H1 (cell line): ENCODE data around the gene PAX5. TPM values are rescaled to one million over a fixed set of nuclear protein-coding genes. Genes with fewer than 3 reads are reported as not detected.

Experiments
- CTCF ChIA-PET: fragments of 300-600 bp; sonication (Branson Sonifier 250); formaldehyde crosslinking; loops from one replicate; lab custom pipeline; 2021; ENCODE audit not compliant: partially characterized antibody; lab: Charles Lee
- POLR2A ChIA-PET: fragments of 300-600 bp; sonication (Branson Sonifier 250); formaldehyde crosslinking; loops from one replicate; lab custom pipeline; 2021; ENCODE audit warnings: inconsistent platforms; ENCODE audit not compliant: partially characterized antibody; lab: Charles Lee
- DNase-seq, 2 experiments: peaks; one replicate each; pipeline versions ENCODE4 v3.0.0 to v3.0.0-alpha.2; 2010 to 2022; ENCODE audit warnings: low spot score in 2 of 2, low read depth in 1 of 2, mixed read lengths in 1 of 2
- FAIRE-seq: peaks from 2 replicates; lab custom pipeline; 2011; peaks lifted over from hg19 to GRCh38; lab: Jason Lieb, UNC
- H2AFZ ChIP-seq: 2 replicates; pipeline ENCODE4 v1.8.1; 2012; ENCODE audit warnings: low read length, inconsistent platforms
- H2AK5ac ChIP-seq: 2 replicates; pipeline ENCODE4 v1.6.1; 2013; ENCODE audit warnings: low read depth, low read length
- H2BK120ac ChIP-seq: replicated peaks from 2 replicates; pipeline ENCODE3; 2013; ENCODE audit warnings: low read depth, low read length, inconsistent platforms
- H2BK12ac ChIP-seq: 2 replicates; pipeline ENCODE4 v1.6.1; 2013; ENCODE audit warnings: low read depth, low read length
- H2BK15ac ChIP-seq: 2 replicates; pipeline ENCODE4 v1.6.1; 2013; ENCODE audit warnings: low read length
- H2BK20ac ChIP-seq: 2 replicates; pipeline ENCODE4 v1.6.1; 2013; ENCODE audit warnings: low read length
- H2BK5ac ChIP-seq: 2 replicates; pipeline ENCODE4 v1.6.1; 2013; ENCODE audit warnings: low read depth, low read length
- H3K14ac ChIP-seq: 2 replicates; pipeline ENCODE4 v1.6.1; 2013; ENCODE audit warnings: inconsistent platforms; ENCODE audit not compliant: insufficient read length
- H3K18ac ChIP-seq: 2 replicates; pipeline ENCODE4 v1.6.1; 2013; ENCODE audit warnings: low read length; ENCODE audit errors: extremely low read depth
- H3K23ac ChIP-seq: 2 replicates; pipeline ENCODE4 v1.6.1; 2013; ENCODE audit warnings: inconsistent platforms; ENCODE audit not compliant: insufficient read length
- H3K23me2 ChIP-seq: 2 replicates; pipeline ENCODE4 v1.6.1; 2013; ENCODE audit warnings: low read depth, low read length
- H3K27ac ChIP-seq: 2 replicates; pipeline ENCODE4 v1.6.1; 2011; ENCODE audit warnings: low read depth, low read length, inconsistent platforms
- H3K27me3 ChIP-seq, 4 experiments: replicated peaks in 1 of 4; 1 replicate in 1 of 4; 2 replicates in 3 of 4; pipeline versions ENCODE4 v1.6.1 to v1.8.1; 2011 to 2013; ENCODE audit warnings: low read length in 3 of 4, mild to moderate bottlenecking in 3 of 4, inconsistent platforms in 2 of 4, mixed read lengths in 2 of 4, moderate library complexity in 1 of 4; ENCODE audit not compliant: control insufficient read depth in 3 of 4, insufficient read depth in 3 of 4; ENCODE audit errors: extremely low read depth in 1 of 4
- H3K36me3 ChIP-seq, 4 experiments: 2 replicates each; pipeline versions ENCODE4 v1.6.1 to v1.8.1; 2011 to 2013; ENCODE audit warnings: mild to moderate bottlenecking in 4 of 4, low read length in 3 of 4, moderate library complexity in 2 of 4, control low read depth in 1 of 4, inconsistent platforms in 1 of 4; ENCODE audit not compliant: insufficient read depth in 4 of 4, control insufficient read depth in 2 of 4
- H3K4ac ChIP-seq: replicated peaks from 2 replicates; pipeline ENCODE3; 2013; ENCODE audit warnings: low read length, low read depth, mixed read lengths, inconsistent platforms; ENCODE audit not compliant: insufficient read length
- H3K4me1 ChIP-seq, 4 experiments: replicated peaks in 1 of 4; 1 replicate in 1 of 4; 2 replicates in 3 of 4; pipeline versions ENCODE4 v1.6.1 to v1.8.1; 2011 to 2013; ENCODE audit warnings: low read length in 3 of 4, inconsistent platforms in 2 of 4, mixed read lengths in 1 of 4; ENCODE audit not compliant: insufficient read depth in 4 of 4, control insufficient read depth in 3 of 4
- H3K4me2 ChIP-seq, 2 experiments: 2 replicates each; pipeline versions ENCODE4 v1.6.1 to v1.8.1; 2011 to 2013; ENCODE audit warnings: low read depth in 2 of 2, low read length in 2 of 2, control low read depth in 1 of 2, inconsistent platforms in 1 of 2, mild to moderate bottlenecking in 1 of 2; ENCODE audit not compliant: insufficient read depth in 1 of 2
- H3K4me3 ChIP-seq, 4 experiments: fragments of 200-600, 300-600 bp in 1 of 4; sonication (generic), shearing (Covaris generic), sonication (Bioruptor Twin) in 1 of 4; 2 replicates each; pipeline versions ENCODE4 v1.5.1 to v1.8.1; 2011 to 2016; ENCODE audit warnings: low read length in 4 of 4, low read depth in 3 of 4, control low read depth in 2 of 4, inconsistent platforms in 2 of 4, mild to moderate bottlenecking in 2 of 4, mixed read lengths in 1 of 4, moderate library complexity in 1 of 4; ENCODE audit not compliant: insufficient read depth in 2 of 4; ENCODE audit errors: extremely low read depth in 1 of 4
- H3K56ac ChIP-seq: replicated peaks from 2 replicates; pipeline ENCODE3; 2013; ENCODE audit warnings: low read depth, mild to moderate bottlenecking, mixed read lengths, low read length, inconsistent platforms; ENCODE audit not compliant: insufficient read length
- H3K79me1 ChIP-seq: 2 replicates; pipeline ENCODE4 v1.6.1; 2013; ENCODE audit warnings: low read depth, low read length, control low read depth
- H3K79me2 ChIP-seq, 2 experiments: 2 replicates each; pipeline versions ENCODE4 v1.6.1 to v1.8.1; 2012 to 2013; ENCODE audit warnings: low read length in 2 of 2, mild to moderate bottlenecking in 2 of 2, inconsistent platforms in 1 of 2; ENCODE audit not compliant: insufficient read depth in 2 of 2, control insufficient read depth in 1 of 2
- H3K9ac ChIP-seq, 4 experiments: replicated peaks in 1 of 4; 1 replicate in 1 of 4; 2 replicates in 3 of 4; pipeline versions ENCODE4 v1.6.1 to v1.8.1; 2011 to 2013; ENCODE audit warnings: low read depth in 3 of 4, low read length in 3 of 4, control low read depth in 2 of 4, mild to moderate bottlenecking in 2 of 4, moderate library complexity in 2 of 4, inconsistent platforms in 1 of 4; ENCODE audit errors: extremely low read depth in 1 of 4
- H3K9me3 ChIP-seq, 2 experiments: 2 replicates each; pipeline versions ENCODE4 v1.6.1 to v1.8.1; 2012 to 2013; ENCODE audit warnings: mild to moderate bottlenecking in 2 of 2, moderate library complexity in 2 of 2, control low read depth in 1 of 2, inconsistent platforms in 1 of 2, low read depth in 1 of 2, low read length in 1 of 2, mixed read lengths in 1 of 2; ENCODE audit not compliant: insufficient read depth in 2 of 2
- H4K20me1 ChIP-seq, 2 experiments: replicated peaks in 1 of 2; 2 replicates each; pipeline versions ENCODE3 to v1.8.1; 2011 to 2013; ENCODE audit warnings: inconsistent platforms in 2 of 2, low read length in 2 of 2, mild to moderate bottlenecking in 1 of 2; ENCODE audit not compliant: insufficient read depth in 2 of 2, control insufficient read depth in 1 of 2
- H4K5ac ChIP-seq: 2 replicates; pipeline ENCODE4 v1.6.1; 2013; ENCODE audit warnings: low read length, low read depth, mixed read lengths, inconsistent platforms; ENCODE audit not compliant: insufficient read length
- H4K8ac ChIP-seq: 2 replicates; pipeline ENCODE4 v1.8.0; 2013; ENCODE audit warnings: mild to moderate bottlenecking, moderate library complexity, low read length, inconsistent platforms; ENCODE audit not compliant: insufficient read depth; ENCODE audit errors: extremely low read depth
- H4K91ac ChIP-seq: replicated peaks from 2 replicates; pipeline ENCODE3; 2013; ENCODE audit warnings: low read length, mixed read lengths, inconsistent platforms; ENCODE audit not compliant: insufficient read length
- EGR1 ChIP-seq: IDR thresholded peaks from 2 replicates; pipeline ENCODE4 v1.6.1; 2011; ENCODE audit warnings: low read depth, low read length, borderline replicate concordance
- EZH2 ChIP-seq: fragments of 200-600 bp; sonication (generic); IDR thresholded peaks from 2 replicates; pipeline ENCODE4 v1.7.1; 2012; ENCODE audit warnings: low read depth, mild to moderate bottlenecking, moderate library complexity, low read length, inconsistent platforms; ENCODE audit not compliant: severe bottlenecking
- GABPA ChIP-seq: IDR thresholded peaks from 2 replicates; pipeline ENCODE4 v1.6.1; 2011; ENCODE audit warnings: mild to moderate bottlenecking, low read length, moderate library complexity, borderline replicate concordance; ENCODE audit not compliant: insufficient read depth
- JUND ChIP-seq: IDR thresholded peaks from 2 replicates; pipeline ENCODE4 v1.6.1; 2011; ENCODE audit warnings: mild to moderate bottlenecking, improper control_type of control experiment, low read length
- PHF8 ChIP-seq: fragments of 200-600 bp; sonication (generic); conservative IDR thresholded peaks from 2 replicates; pipeline ENCODE4 v1.7.1; 2012; ENCODE audit warnings: low read depth, mild to moderate bottlenecking, inconsistent platforms, low read length, moderate library complexity
- RAD21 ChIP-seq, 2 experiments: IDR thresholded peaks in 1 of 2; conservative IDR thresholded peaks in 1 of 2; 2 replicates each; pipeline ENCODE4 v1.6.1; 2011; ENCODE audit warnings: low read depth in 2 of 2, low read length in 2 of 2, improper control_type of control experiment in 1 of 2, inconsistent platforms in 1 of 2, mild to moderate bottlenecking in 1 of 2, moderate library complexity in 1 of 2
- RNF2 ChIP-seq: fragments of 200-900, 300-1000 bp; sonication (generic); IDR thresholded peaks from 2 replicates; pipeline ENCODE4 v1.7.1; 2016; ENCODE audit warnings: borderline replicate concordance, low read depth, mild to moderate bottlenecking, antibody characterized with exemption, low read length; ENCODE audit not compliant: poor library complexity, severe bottlenecking; ENCODE audit errors: missing control alignments
- RXRA ChIP-seq: IDR thresholded peaks from 2 replicates; pipeline ENCODE4 v1.6.1; 2011; ENCODE audit warnings: low read depth, mild to moderate bottlenecking, low read length, moderate library complexity; ENCODE audit not compliant: insufficient read depth
- SIRT6 ChIP-seq: IDR thresholded peaks from one replicate; pipeline ENCODE4 v1.7.1; 2012; ENCODE audit warnings: low read length, inconsistent platforms
- SIX5 ChIP-seq: IDR thresholded peaks from 2 replicates; pipeline ENCODE4 v1.6.1; 2011; ENCODE audit warnings: mild to moderate bottlenecking, low read depth, low read length
- SP4 ChIP-seq: IDR thresholded peaks from 2 replicates; pipeline ENCODE4 v1.6.1; 2012; ENCODE audit warnings: low read length, inconsistent platforms
- TBP ChIP-seq: IDR thresholded peaks from 2 replicates; pipeline ENCODE4 v1.6.1; 2011; ENCODE audit warnings: low read depth, low read length, improper control_type of control experiment
- WGBS, 2 experiments: shearing (Covaris generic) in 1 of 2; methylation state at CpG; one replicate each; pipeline versions ENCODE4 v1.1.6 to v1.1.7; 2013 to 2015; ENCODE audit warnings: low lambda C conversion rate in 2 of 2, mixed read lengths in 2 of 2, inconsistent platforms in 1 of 2, low coverage in 1 of 2, missing lambda C conversion rate in 1 of 2; ENCODE audit not compliant: insufficient replicate concordance in 2 of 2, insufficient coverage in 1 of 2, insufficient read length in 1 of 2; ENCODE audit errors: extremely low coverage in 1 of 2, missing lambda C conversion rate in 1 of 2; 5-methylcytosine and 5-hydroxymethylcytosine counted together
- polyA plus RNA-seq, 7 experiments: library from polyadenylated mRNA; depleted of rRNA in 3 of 7; stranded (reverse) in 5 of 7; unstranded in 2 of 7; fragments of >200 nt in 5 of 7; fragments of 200-250 nt in 2 of 7; gene quantifications; 1 replicate in 5 of 7; 2 replicates in 1 of 7; 4 replicates in 1 of 7; pipeline versions ENCODE4 v1.2.1 to v1.2.3, GENCODE V29; 2011 to 2013; ENCODE audit warnings: missing spikeins in 2 of 7, mixed read lengths in 2 of 7
- total RNA-seq: library from RNA; stranded (reverse); fragmentation: NEBNext Ultra II Directional; extraction: Animal tissue kit (Norgen Biotek cat#: 25700); gene quantifications from 2 replicates; pipeline ENCODE4 v1.2.1, GENCODE V29; 2021
- TF ChIP-seq, protein P1 (sequence below): IDR thresholded peaks from 2 replicates; pipeline ENCODE4 v1.6.1; 2012; ENCODE audit warnings: inconsistent platforms

The PAX5 gene
- total and polyA plus RNA-seq, 2 of the 8 experiments (the other 6 are each of a cell fraction or from before 2014, with no cell fraction given): 0.29 to 0.43 TPM

DNA sequence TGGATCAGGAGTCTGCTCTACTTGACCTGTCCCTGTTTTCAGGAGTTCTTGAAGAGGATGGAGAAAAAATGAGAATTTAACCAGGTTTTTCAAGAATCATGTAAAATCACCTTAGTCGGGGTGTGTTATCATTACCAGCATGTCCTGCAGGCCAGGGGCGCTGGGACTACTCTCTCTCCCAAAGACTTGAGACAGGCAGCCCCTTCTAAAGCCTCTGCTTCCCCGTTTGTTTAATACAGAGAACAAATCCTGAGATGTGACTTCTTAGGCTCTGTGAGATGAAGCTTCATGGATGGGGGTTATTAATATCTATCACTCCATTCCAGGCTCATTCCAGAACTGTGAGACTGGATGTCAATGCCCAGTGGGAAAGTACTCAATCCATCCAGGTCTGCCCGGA lies 3.0 kb downstream of the PAX5 start:
- H4K20me1 ChIP-seq: peaks cover 4 to 10% of the 10 kb centered on the region in 2 experiments
- POLR2A ChIA-PET: no interaction called here
- TF ChIP-seq EZH2 (no peak), RAD21 (IDR thresholded peaks at IDR 0.05 in 1 of 2, conservative IDR thresholded peaks at IDR 0.05 in 1 of 2; ENCODE audit: low read depth in 2 of 2, low read length in 2 of 2) (no peak), RNF2 (no peak), EGR1 (no peak), SP4 (no peak), SIX5 (no peak), RXRA (no peak), JUND (no peak), SIRT6 (no peak), TBP (no peak), PHF8 (no peak), GABPA (no peak)
- TF ChIP-seq, protein P1, sequence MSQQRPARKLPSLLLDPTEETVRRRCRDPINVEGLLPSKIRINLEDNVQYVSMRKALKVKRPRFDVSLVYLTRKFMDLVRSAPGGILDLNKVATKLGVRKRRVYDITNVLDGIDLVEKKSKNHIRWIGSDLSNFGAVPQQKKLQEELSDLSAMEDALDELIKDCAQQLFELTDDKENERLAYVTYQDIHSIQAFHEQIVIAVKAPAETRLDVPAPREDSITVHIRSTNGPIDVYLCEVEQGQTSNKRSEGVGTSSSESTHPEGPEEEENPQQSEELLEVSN: no peak

More for the DNA sequence above, 3.0 kb downstream of the PAX5 start:
- peaks cover 26% of the 10 kb centered on the region for H3K23me2 ChIP-seq
- no peak overlapping the region; a peak in 1 of 4 replicates for H3K4me2 ChIP-seq
- H3K27me3 ChIP-seq: peaks cover 79 to 98% (median 95%) of the 10 kb centered on the region in 4 experiments
- H3K56ac ChIP-seq: no peak overlapping the region
- no peak overlapping the region for H2AK5ac ChIP-seq
- H4K91ac ChIP-seq: no peak overlapping the region
- H3K14ac ChIP-seq: no peak overlapping the region
- DNase-seq: no peak
- H2BK15ac ChIP-seq: no peak overlapping the region
- WGBS, 2 experiments: 63% methylated on average over 4 of the region's 4 CpGs; no CpG with 5 or more reads in 1 of the 2 experiments
- H2BK20ac ChIP-seq: no peak overlapping the region
- H3K23ac ChIP-seq: no peak overlapping the region
- H3K79me1 ChIP-seq: no peaks in the 10 kb centered on the region
- no peak overlapping the region for H2BK12ac ChIP-seq
- H3K27ac ChIP-seq: no peak overlapping the region
- H3K4ac ChIP-seq: no peak overlapping the region
- no peak overlapping the region for H3K18ac ChIP-seq
- H4K5ac ChIP-seq: no peak overlapping the region
- H4K8ac ChIP-seq: no peak overlapping the region
- H3K36me3 ChIP-seq: peaks cover 0 to 2% (median 0%) of the 10 kb centered on the region in 4 experiments; a peak in 1 of 8 replicates
- no peak overlapping the region for H2AFZ ChIP-seq
- H3K9me3 ChIP-seq: no peaks in the 10 kb centered on the region
- no peaks in the 10 kb centered on the region for H3K79me2 ChIP-seq
- H3K9ac ChIP-seq: no peak overlapping the region
- no peak overlapping the region for H3K4me3 ChIP-seq
- H2BK120ac ChIP-seq: no peak overlapping the region
- CTCF ChIA-PET: interaction anchor here (2.1 kb wide), 1 partner anchor 35 kb away, joined by 8 read pairs; no protein-coding TSS in a partner anchor
- peaks cover 2 to 49% (median 15%) of the 10 kb centered on the region in 4 experiments; a peak in 6 of 7 replicates for H3K4me1 ChIP-seq
- FAIRE-seq: no peak
- H2BK5ac ChIP-seq: no peak overlapping the region
